NT2/D1 (cell line): ENCODE results near the gene FOXL2.

Experiments used
- SUZ12 ChIP-seq: IDR thresholded peaks from 2 replicates; pipeline ENCODE4 v1.6.1; 2011; ENCODE audit not compliant: insufficient read length, insufficient read depth; ENCODE audit errors: extremely low read depth
- YY1 ChIP-seq: IDR thresholded peaks from 2 replicates; pipeline ENCODE4 v1.6.1; 2011; ENCODE audit not compliant: insufficient read length, insufficient read depth
- ZNF274 ChIP-seq: IDR thresholded peaks from 2 replicates; pipeline ENCODE4 v1.6.1; 2011; ENCODE audit warnings: mild to moderate bottlenecking, low read depth, low read length

GRCh38 chr3:138962854-138963560, 16.1 kb upstream of the FOXL2 start:
- TF ChIP-seq SUZ12: no peak
- TF ChIP-seq ZNF274: no peak
- TF ChIP-seq YY1: no peak
